Activated gamma-delta T cell treated with Interleukin-2 at 50 U/mL for 16 hours (primary cell): ENCODE data around the gene RIPPLY3.
A peak's percentile ranks its signal among the peaks of the same experiment; 100 is the strongest.
"Not testable (repeated sequence)": the region's sequence is repeated elsewhere in the genome, so short reads cannot be mapped to it uniquely, and the experiment has no call there.

Experiments
- DNase-seq: peaks from one replicate; pipeline ENCODE4 v3.0.0-alpha.2; 2020

The RIPPLY3 gene

GRCh38 chr21:37026499-37026898 is 20.0 kb downstream of the RIPPLY3 start:
- DNase-seq, result no peak

GRCh38 chr21:37028570-37028969 is 22.1 kb downstream of the RIPPLY3 start:
- no peak for DNase-seq

- DNase-seq, result no peak
Measured at GRCh38 chr21:37030864-37031263, 24.4 kb downstream of the RIPPLY3 start.

DNA sequence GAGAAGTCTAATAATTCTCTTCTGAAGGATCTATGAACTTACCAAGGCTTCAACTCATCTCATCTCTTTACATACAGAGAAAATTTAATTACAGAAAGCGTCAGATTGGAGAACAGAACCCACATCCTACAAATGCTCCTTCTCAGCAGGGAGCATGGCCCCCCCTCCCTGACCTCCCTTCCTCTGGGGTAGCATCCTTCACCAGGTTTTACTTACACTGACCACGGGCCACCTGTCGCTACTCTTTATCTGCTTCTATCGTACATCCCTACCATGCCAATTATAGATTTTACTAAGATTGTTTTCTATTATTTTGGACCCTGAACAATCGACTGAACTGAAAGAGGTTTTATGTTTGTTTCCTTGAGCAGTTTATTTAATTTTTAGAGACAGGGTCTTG is 25.8 kb downstream of the RIPPLY3 start:
- no peak for DNase-seq

GRCh38 chr21:37032877-37033471 is 26.5 kb downstream of the RIPPLY3 start:
- no peak for DNase-seq

GRCh38 chr21:37034394-37034793 is 27.9 kb downstream of the RIPPLY3 start:
- not testable (repeated sequence) for DNase-seq

- DNase-seq, result no peak
Measured at GRCh38 chr21:37036177-37036576, 29.7 kb downstream of the RIPPLY3 start.

- DNase-seq, result no peak
Measured at GRCh38 chr21:37039411-37040075, 33.0 kb downstream of the RIPPLY3 start.

DNA sequence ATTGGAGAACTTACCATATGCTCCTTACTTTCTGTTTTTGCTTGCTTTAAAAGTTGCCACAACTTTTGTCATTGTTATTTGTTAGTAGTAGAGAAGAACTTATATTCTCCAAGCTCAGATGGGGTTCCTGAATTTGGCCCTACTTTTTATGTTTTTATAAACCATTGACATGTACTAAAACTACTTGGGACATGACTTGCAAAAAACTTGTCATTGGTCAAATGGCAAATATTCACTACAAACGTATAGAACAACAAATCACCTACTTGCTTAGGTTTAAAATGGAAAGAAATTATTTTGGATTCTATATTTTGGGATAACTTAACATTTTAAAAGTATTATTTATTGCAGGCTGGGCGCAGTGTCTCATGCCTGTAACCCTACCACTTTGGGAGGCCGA is 33.7 kb downstream of the RIPPLY3 start:
- DNase-seq, result no peak

GRCh38 chr21:37041706-37042271 is 35.3 kb downstream of the RIPPLY3 start:
- DNase-seq, result no peak

- DNase-seq, result no peak
Measured at GRCh38 chr21:37043818-37044217, 37.3 kb downstream of the RIPPLY3 start.

- no peak for DNase-seq
Measured at GRCh38 chr21:37044643-37045042, 38.1 kb downstream of the RIPPLY3 start.

- DNase-seq, result peak; percentile 30
Measured at GRCh38 chr21:37045149-37045548, 38.6 kb downstream of the RIPPLY3 start.

GRCh38 chr21:37045556-37045955 is 39.1 kb downstream of the RIPPLY3 start:
- DNase-seq, result no peak

DNA sequence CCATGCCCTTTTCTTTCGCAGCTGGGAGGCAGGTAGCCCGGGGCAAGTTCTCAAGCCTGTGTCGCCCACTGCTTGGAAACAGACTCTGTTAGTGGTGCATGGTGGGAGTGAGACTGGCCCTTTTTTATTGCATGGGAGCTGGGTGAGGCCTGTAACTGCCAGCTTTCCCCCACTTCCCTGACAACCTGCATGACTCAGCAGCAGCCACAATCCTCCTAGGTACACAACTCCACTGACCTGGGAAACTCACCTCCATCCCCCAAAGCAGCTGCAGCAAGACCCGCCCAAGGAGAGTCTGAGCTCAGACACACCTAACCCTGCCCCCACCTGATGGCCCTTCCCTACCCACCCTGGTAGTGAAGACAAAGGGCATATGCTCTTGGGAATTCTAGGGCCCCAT is 40.6 kb downstream of the RIPPLY3 start:
- DNase-seq, result no peak

GRCh38 chr21:37049741-37050140 is 43.2 kb downstream of the RIPPLY3 start:
- DNase-seq, result not testable (repeated sequence)

DNA sequence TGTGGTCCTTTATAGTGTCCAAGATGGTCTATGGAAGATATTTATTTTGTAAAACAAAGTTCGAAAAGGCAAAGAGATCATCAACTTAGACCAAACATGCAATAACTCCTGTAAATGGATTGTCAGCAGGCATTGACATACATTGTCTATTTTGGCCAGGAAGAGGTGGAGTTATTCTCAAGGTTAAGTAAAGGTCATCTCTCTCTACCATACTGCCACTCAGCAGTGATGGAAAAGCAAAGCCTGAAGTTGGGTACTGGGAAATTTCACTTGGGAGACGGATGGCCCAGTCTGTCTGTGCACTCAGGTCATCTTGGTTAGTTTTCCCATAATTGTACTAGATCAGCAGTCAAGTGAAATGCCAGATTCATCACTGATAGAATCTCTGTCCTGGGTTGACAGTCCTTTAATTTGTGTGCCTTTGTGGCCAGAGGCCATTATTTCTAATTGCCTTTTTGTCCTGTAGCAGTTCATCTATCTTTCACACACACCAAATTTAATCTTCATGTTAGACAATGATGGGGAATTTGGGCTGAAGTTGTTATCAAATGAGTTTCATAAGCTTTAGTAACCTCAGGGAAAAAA is 48.9 kb downstream of the RIPPLY3 start:
- no peak for DNase-seq

GRCh38 chr21:37057614-37058013 is 51.1 kb downstream of the RIPPLY3 start:
- no peak for DNase-seq

DNA sequence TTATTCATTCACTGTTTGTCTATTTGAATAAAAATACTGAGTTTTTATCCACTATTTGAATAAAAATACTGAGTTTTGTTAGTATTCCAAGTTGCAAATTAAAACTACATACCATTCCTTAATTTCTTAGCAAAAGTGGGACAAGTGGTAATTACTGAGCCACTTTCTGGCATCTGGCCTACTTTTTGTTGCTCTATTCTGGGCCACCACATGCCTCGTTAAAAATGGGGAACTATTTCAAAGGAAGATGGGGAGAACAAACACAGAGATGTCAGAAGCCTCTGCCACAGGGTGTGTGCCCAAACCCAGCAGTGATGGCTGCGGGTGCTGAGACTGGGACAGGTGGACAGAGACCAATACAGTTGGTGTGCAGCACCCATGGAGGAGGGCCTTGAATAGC is 51.8 kb downstream of the RIPPLY3 start:
- DNase-seq, result no peak

DNA sequence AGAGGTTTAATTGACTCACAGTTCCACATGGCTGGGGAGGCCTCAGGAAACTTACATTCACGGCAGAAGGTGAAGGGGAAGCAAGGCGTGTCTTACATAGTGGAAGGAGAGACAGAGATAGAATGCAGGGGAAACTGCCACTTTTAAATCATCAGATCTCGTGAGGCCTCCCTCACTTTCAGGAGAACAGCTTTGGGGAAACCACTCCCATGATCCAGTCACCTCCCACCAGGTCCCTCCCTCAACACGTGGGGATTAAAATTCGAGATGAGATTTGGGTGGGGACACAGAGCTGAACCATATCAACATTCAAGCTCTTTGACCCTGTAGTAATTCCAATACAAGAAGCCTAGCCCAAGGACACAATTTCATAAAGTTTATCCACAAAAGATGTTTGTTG is 52.7 kb downstream of the RIPPLY3 start:
- no peak for DNase-seq

DNA sequence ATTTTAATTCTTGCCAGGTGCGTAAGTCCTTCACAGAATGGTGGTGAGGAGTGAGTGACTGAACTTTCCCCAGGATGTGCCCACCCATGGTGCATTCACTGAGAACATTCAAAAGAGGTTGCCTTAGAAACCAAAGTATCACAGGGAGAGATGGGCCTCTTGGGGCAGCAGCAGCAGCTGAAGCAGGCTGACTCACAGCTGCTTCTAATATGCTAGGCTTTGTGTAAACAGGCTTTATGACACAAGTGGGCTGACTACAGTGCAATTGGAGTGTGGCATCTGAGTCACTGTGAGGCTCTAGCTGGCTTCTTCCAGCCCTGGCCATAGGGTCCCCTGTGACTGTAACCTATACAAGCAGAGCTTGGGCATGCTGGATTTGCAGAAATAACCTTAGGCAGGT is 53.8 kb downstream of the RIPPLY3 start:
- no peak for DNase-seq

GRCh38 chr21:37061926-37062592 is 55.6 kb downstream of the RIPPLY3 start:
- DNase-seq, result no peak

DNA sequence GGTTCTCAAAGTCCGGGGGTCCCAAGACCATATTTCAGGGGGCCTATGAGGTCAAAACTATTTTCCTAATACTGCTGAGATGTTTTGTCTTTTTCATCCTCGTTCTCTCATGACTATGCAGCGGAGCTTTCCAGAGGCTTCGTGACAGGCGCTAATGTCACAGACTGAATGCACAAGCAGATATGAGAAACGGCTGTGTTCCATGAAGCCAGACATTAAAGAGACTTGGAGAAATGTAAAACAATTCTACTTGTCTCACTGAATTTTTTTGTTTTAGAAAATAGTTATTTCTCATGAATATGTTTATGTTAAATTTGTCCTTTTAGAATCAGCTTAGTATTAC is 56.1 kb downstream of the RIPPLY3 start:
- DNase-seq, result no peak

GRCh38 chr21:37063433-37063832 is 56.9 kb downstream of the RIPPLY3 start:
- no peak for DNase-seq
